Mammary epithelial cell (primary cell): ENCODE data around the gene VPS4A.

Source experiments
- EZH2 ChIP-seq: IDR thresholded peaks from 2 replicates; pipeline ENCODE4 v1.6.1; 2012; ENCODE audit warnings: low read length, inconsistent platforms, borderline replicate concordance
- TF ChIP-seq, protein P1 (sequence below), 2 donors: IDR thresholded peaks in 1 of 2; conservative IDR thresholded peaks in 1 of 2; 2 replicates each; pipeline ENCODE4 v1.5.1; 2011 to 2012; ENCODE audit warnings: inconsistent platforms in 2 of 2, low read length in 2 of 2, mild to moderate bottlenecking in 2 of 2, control low read depth in 1 of 2, low read depth in 1 of 2; ENCODE audit not compliant: insufficient read depth in 1 of 2; ENCODE audit errors: extremely low read depth in 1 of 2

DNA sequence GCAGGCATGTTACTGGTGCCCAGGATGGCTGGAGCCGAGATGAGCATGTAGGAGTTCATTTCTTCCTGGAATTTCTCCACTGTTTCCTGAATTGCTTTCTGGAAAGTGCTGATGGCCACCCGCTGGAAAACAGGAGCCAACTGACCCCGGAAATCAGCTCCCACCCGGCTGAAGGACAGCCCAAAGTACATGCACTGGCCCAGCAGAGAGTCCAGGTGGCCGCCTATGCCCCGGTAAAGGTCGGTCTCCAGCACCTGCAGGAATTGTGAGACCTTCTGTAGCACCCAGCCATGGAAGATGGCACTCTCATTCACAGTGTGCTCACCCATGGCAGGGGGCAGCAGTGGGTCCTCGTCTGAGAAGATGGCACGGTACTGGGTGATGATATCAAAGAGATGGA is 23.5 kb downstream of the VPS4A start:
- TF ChIP-seq, protein P1, sequence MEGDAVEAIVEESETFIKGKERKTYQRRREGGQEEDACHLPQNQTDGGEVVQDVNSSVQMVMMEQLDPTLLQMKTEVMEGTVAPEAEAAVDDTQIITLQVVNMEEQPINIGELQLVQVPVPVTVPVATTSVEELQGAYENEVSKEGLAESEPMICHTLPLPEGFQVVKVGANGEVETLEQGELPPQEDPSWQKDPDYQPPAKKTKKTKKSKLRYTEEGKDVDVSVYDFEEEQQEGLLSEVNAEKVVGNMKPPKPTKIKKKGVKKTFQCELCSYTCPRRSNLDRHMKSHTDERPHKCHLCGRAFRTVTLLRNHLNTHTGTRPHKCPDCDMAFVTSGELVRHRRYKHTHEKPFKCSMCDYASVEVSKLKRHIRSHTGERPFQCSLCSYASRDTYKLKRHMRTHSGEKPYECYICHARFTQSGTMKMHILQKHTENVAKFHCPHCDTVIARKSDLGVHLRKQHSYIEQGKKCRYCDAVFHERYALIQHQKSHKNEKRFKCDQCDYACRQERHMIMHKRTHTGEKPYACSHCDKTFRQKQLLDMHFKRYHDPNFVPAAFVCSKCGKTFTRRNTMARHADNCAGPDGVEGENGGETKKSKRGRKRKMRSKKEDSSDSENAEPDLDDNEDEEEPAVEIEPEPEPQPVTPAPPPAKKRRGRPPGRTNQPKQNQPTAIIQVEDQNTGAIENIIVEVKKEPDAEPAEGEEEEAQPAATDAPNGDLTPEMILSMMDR (conservative IDR thresholded peaks at IDR 0.05 in 1 of 2, IDR thresholded peaks at IDR 0.05 in 1 of 2; ENCODE audit: extremely low read depth in 1 of 2, insufficient read depth in 1 of 2, low read depth in 1 of 2, low read length in 2 of 2) = no peak
- TF ChIP-seq EZH2 = no peak
